Sigmoid colon (tissue), 7 donors: ENCODE data around the gene GPR32. TPM values are rescaled to one million over a fixed set of nuclear protein-coding genes. Genes with fewer than 3 reads are reported as not detected.

Source experiments
- DNase-seq: peaks from one replicate; pipeline ENCODE4 v3.0.0-alpha.2; 2019
- H3K27ac ChIP-seq, 4 donors: fragments of 200-600 bp; sonication (generic); one replicate each; pipeline ENCODE4 v1.5.1; 2016 to 2019; ENCODE audit warnings: mild to moderate bottlenecking in 1 of 4
- H3K27me3 ChIP-seq, 3 donors: fragments of 200-600 bp; sonication (generic); one replicate each; pipeline ENCODE4 v1.5.1; 2019; ENCODE audit warnings: mild to moderate bottlenecking in 1 of 3
- H3K36me3 ChIP-seq, 4 donors: fragments of 200-600 bp; sonication (generic); one replicate each; pipeline ENCODE4 v1.5.1; 2016 to 2019
- H3K4me1 ChIP-seq, 4 donors: fragments of 200-600 bp; sonication (generic); one replicate each; pipeline ENCODE4 v1.5.1; 2017 to 2019
- H3K4me3 ChIP-seq, 4 donors: fragments of 200-600 bp; sonication (generic); one replicate each; pipeline ENCODE4 v1.5.1; 2017 to 2019; ENCODE audit warnings: mild to moderate bottlenecking in 2 of 4, moderate library complexity in 1 of 4
- H3K9me3 ChIP-seq, 4 donors: fragments of 200-600 bp in 3 of 4; sonication (generic) in 3 of 4; one replicate each; pipeline versions ENCODE4 v1.5.1 to v1.6.1; 2013 to 2019
- CTCF ChIP-seq, 4 experiments: fragments of 450-650 bp in 3 of 4; fragments of 200-600 bp in 1 of 4; IDR thresholded peaks; one replicate each; pipeline ENCODE4 v1.5.1; 2016 to 2019; ENCODE audit warnings: antibody characterized with exemption in 4 of 4, mild to moderate bottlenecking in 3 of 4, moderate library complexity in 2 of 4
- EP300 ChIP-seq, 4 donors: sonication (generic); formaldehyde crosslinking; IDR thresholded peaks; one replicate each; pipeline ENCODE4 v1.6.1; 2017; ENCODE audit warnings: antibody characterized with exemption in 4 of 4
- POLR2A ChIP-seq, 2 donors: fragments of 450-650 bp; IDR thresholded peaks; one replicate each; pipeline ENCODE4 v1.6.1; 2016; ENCODE audit warnings: antibody characterized with exemption in 2 of 2, mild to moderate bottlenecking in 2 of 2, moderate library complexity in 2 of 2
- POLR2AphosphoS5 ChIP-seq, 4 donors: sonication (generic); formaldehyde crosslinking; IDR thresholded peaks; one replicate each; pipeline ENCODE4 v1.6.1; 2017; ENCODE audit warnings: antibody characterized with exemption in 4 of 4
- WGBS, 2 donors: extraction: QIAGEN DNeasy Blood & Tissue Kit; methylation state at CpG; one replicate each; pipeline ENCODE4 v1.1.7; 2013; 5-methylcytosine and 5-hydroxymethylcytosine counted together
- intact Hi-C: fragments of 100-400 bp; cut with DNase I; formaldehyde crosslinking; loops from one replicate; pipeline ENCODE4 v1.15.1; 2023
- polyA plus RNA-seq, 3 donors: library from polyadenylated mRNA; stranded (reverse); fragments of 200-250 nt; gene quantifications; one replicate each; pipeline ENCODE4 v1.2.3, GENCODE V29; 2013
- total RNA-seq, 4 donors: library from RNA; depleted of rRNA; stranded (reverse); fragments of >200 nt; gene quantifications; one replicate each; pipeline ENCODE4 v1.1.0, GENCODE V29; 2016
- donor health status: healthy with polysubstance abuse.
- donor health status: Bipolar disorder and iron deficiency.
- donor health status: healthy.

The GPR32 gene
- total and polyA plus RNA-seq, 7 donors: not detected

GRCh38 chr19:50818859-50819472, 48.7 kb downstream of the GPR32 start:
- intact Hi-C loops: no loop called here
- peaks cover 0 to 6% (median 5%) of the 10 kb centered on the region in 4 donors for H3K4me1 ChIP-seq

GRCh38 chr19:50819636-50820035, 49.4 kb downstream of the GPR32 start:
- Histone ChIP-seq H3K4me3 (no peak overlapping the region), H3K27ac (no peak overlapping the region), H3K4me1 (peaks cover 0 to 6% (median 5%) of the 10 kb centered on the region in 4 donors), H3K9me3 (no peaks in the 10 kb centered on the region), H3K36me3 (no peaks in the 10 kb centered on the region), H3K27me3 (peaks cover 12 to 94% (median 54%) of the 10 kb centered on the region in 3 donors)
- DNase-seq: no peak
- intact Hi-C loops: no loop called here
- WGBS, 2 donors: 31 to 49% methylated on average over 8 of the region's 8 CpGs
- TF ChIP-seq EP300 (IDR thresholded peaks at IDR 0.05) (no peak), POLR2A (IDR thresholded peaks at IDR 0.05) (no peak), POLR2AphosphoS5 (IDR thresholded peaks at IDR 0.05) (no peak), CTCF (IDR thresholded peaks at IDR 0.05) (no peak)

More at GRCh38 chr19:50818859-50819472, 48.7 kb downstream of the GPR32 start:
- WGBS, 2 donors: 48 to 70% methylated on average over 12 of the region's 12 CpGs
- no peak for TF ChIP-seq CTCF (IDR thresholded peaks at IDR 0.05)
- Histone ChIP-seq H3K4me3 (no peak overlapping the region), H3K9me3 (no peaks in the 10 kb centered on the region), H3K27ac (no peak overlapping the region), H3K27me3 (peaks cover 12 to 91% (median 54%) of the 10 kb centered on the region in 3 donors), H3K36me3 (no peaks in the 10 kb centered on the region)
- DNase-seq: no peak

- WGBS, 2 donors: 7 to 14% methylated on average over 15 of the region's 15 CpGs
These were observed 49.8 kb downstream of the GPR32 start for GRCh38 chr19:50820086-50820485.

GRCh38 chr19:50820549-50821247, 50.4 kb downstream of the GPR32 start:
- Histone ChIP-seq H3K4me1 (peaks cover 0 to 6% (median 5%) of the 10 kb centered on the region in 4 donors), H3K4me3 (no peak overlapping the region), H3K27me3 (peaks cover 12 to 89% (median 54%) of the 10 kb centered on the region in 3 donors), H3K36me3 (no peaks in the 10 kb centered on the region), H3K27ac (no peak overlapping the region), H3K9me3 (no peaks in the 10 kb centered on the region)
- WGBS, 2 donors: 2 to 6% methylated on average over 21 of the region's 21 CpGs
- TF ChIP-seq EP300 (IDR thresholded peaks at IDR 0.05): no peak
- TF ChIP-seq POLR2A (IDR thresholded peaks at IDR 0.05): no peak
- no peak for TF ChIP-seq CTCF (IDR thresholded peaks at IDR 0.05)
- no peak for TF ChIP-seq POLR2AphosphoS5 (IDR thresholded peaks at IDR 0.05)
- intact Hi-C loops: no loop called here
- no peak for DNase-seq

More at GRCh38 chr19:50820086-50820485, 49.8 kb downstream of the GPR32 start:
- no peak for DNase-seq
- intact Hi-C loops: no loop called here
- Histone ChIP-seq H3K9me3 (no peaks in the 10 kb centered on the region), H3K36me3 (no peaks in the 10 kb centered on the region), H3K27ac (no peak overlapping the region), H3K27me3 (peaks cover 12 to 94% (median 54%) of the 10 kb centered on the region in 3 donors), H3K4me3 (no peak overlapping the region), H3K4me1 (peaks cover 0 to 6% (median 5%) of the 10 kb centered on the region in 4 donors)
- TF ChIP-seq EP300 (IDR thresholded peaks at IDR 0.05) (no peak), POLR2A (IDR thresholded peaks at IDR 0.05) (no peak), CTCF (IDR thresholded peaks at IDR 0.05) (no peak), POLR2AphosphoS5 (IDR thresholded peaks at IDR 0.05) (no peak)
